Spleen (tissue), 7 donors: ENCODE results near the gene SHC4.

Source experiments
- CTCF ChIP-seq, 11 experiments: fragments of 200-600 bp in 7 of 11; fragments of 450-650 bp in 4 of 11; sonication (generic) in 4 of 11; IDR thresholded peaks in 8 of 11; conservative IDR thresholded peaks in 3 of 11; 1 replicate in 7 of 11; 2 replicates in 4 of 11; pipeline versions ENCODE4 v1.4.0 to v1.8.0; 2016 to 2021; ENCODE audit warnings: antibody characterized with exemption in 11 of 11, inconsistent platforms in 4 of 11, mild to moderate bottlenecking in 1 of 11
- POLR2A ChIP-seq, 3 donors: fragments of 450-650 bp; IDR thresholded peaks; one replicate each; pipeline ENCODE4 v1.5.1; 2017; ENCODE audit warnings: antibody characterized with exemption in 3 of 3, mild to moderate bottlenecking in 1 of 3
- donor health status: DM: no; HTN: no; CAD: no; lungs with moderate emphysema.
- donor health status: DM: no; HTN: no; CAD: no.
- donor health status: DM: no; HTN: no; CAD: no.

GRCh38 chr15:48782911-48783310, 180.8 kb downstream of the SHC4 start:
- TF ChIP-seq CTCF (IDR thresholded peaks at IDR 0.05 in 8 of 11, conservative IDR thresholded peaks at IDR 0.05 in 3 of 11) (no peak), POLR2A (IDR thresholded peaks at IDR 0.05) (no peak)
